ENCODE measurements around the gene RNF114.
"Not testable (repeated sequence)": the region's sequence is repeated elsewhere in the genome, so short reads cannot be mapped to it uniquely, and the experiment has no call there.

Gene RNF114

GRCh38 chr20:49955830-49956396, 19.7 kb downstream of the RNF114 start:
- H3K4me3 ChIP-seq (ENCODE audit: low read depth, low read length); DNase-seq (ENCODE audit: low read depth): not testable (repeated sequence)

DNA sequence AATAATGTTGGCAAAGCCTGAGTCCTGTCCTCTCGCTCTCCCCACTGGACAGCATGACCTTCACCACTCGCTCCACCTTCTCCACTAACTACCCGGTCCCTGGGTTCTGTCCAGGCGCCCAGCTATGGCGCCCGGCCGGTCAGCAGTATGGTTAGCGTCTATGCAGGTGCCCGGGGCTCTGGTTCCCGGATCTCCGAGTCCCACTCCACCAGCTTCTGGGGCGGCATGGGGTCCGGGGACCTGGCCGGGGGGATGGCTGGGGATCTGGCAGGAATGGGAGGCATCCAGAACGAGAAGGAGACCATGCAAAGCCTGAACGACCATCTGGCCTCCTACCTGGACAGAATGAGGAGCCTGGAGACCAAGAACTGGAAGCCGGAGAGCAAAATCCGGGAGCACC, 20.5 kb downstream of the RNF114 start:
- no peak overlapping the region for H3K4me3 ChIP-seq (ENCODE audit: low read depth, low read length)
- DNase-seq (ENCODE audit: low read depth), result no peak

- H3K4me3 ChIP-seq (ENCODE audit: low read depth, low read length); DNase-seq (ENCODE audit: low read depth): not testable (repeated sequence)
These were observed 21.1 kb downstream of the RNF114 start for GRCh38 chr20:49957089-49957938.

- no peak overlapping the region for H3K4me3 ChIP-seq (ENCODE audit: low read depth, low read length)
- no peak for DNase-seq (ENCODE audit: low read depth)
These were observed 25.2 kb downstream of the RNF114 start for GRCh38 chr20:49961413-49961812.

GRCh38 chr20:49964964-49965780, 29.0 kb downstream of the RNF114 start:
- H3K4me3 ChIP-seq (ENCODE audit: low read depth, low read length), result no peak overlapping the region
- no peak for DNase-seq (ENCODE audit: low read depth)

GRCh38 chr20:49965781-49966305, 29.6 kb downstream of the RNF114 start:
- no peak for DNase-seq (ENCODE audit: low read depth)
- H3K4me3 ChIP-seq (ENCODE audit: low read depth, low read length), result no peak overlapping the region

GRCh38 chr20:49966861-49967260, 30.7 kb downstream of the RNF114 start:
- no peak for DNase-seq (ENCODE audit: low read depth)

GRCh38 chr20:49969234-49969633, 33.0 kb downstream of the RNF114 start:
- no peak for DNase-seq (ENCODE audit: low read depth)
- no peak overlapping the region for H3K4me3 ChIP-seq (ENCODE audit: low read depth, low read length)

More at GRCh38 chr20:49966861-49967260, 30.7 kb downstream of the RNF114 start:
- no peak overlapping the region for H3K4me3 ChIP-seq (ENCODE audit: low read depth, low read length)

DNA sequence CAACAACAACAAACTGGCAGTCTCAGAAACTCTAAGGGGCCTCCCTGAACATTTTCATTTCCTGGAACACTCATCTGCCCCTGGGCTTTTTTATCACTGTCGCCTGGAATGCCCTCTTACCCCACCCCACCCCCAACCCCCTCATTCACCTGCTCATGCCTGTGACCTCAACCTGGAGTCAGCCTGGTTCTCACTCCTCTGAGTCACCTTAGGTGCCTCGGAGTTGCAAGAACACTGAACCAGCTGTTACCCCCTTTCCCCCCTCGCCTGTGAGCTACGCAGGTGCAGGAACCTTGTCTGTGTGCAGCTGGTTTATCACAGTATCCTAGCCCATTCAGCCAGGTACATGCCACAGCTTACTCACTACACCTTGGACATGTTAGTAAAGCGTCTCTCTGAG, 33.7 kb downstream of the RNF114 start:
- DNase-seq (ENCODE audit: low read depth), result no peak
- no peak overlapping the region for H3K4me3 ChIP-seq (ENCODE audit: low read depth, low read length)

DNA sequence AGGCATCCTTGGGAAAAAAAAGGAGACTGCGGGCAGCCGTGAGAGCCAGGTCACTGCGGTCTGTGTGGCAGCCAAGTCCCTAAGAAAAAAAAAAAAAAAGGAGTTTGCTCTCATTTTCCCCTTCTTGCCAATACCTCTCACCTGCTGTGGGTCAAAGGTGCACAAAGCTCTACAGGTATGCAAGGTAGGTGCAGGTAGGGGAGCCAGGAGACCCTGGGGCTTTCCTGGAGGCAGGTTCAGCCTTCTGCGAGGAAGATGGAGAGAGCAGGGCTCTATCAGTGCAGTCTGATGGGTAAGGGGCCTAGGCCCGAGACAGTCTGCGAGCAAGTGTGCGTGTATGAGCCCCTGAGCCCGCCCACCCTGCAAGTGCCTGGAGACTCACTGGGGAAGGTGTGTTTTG, 34.3 kb downstream of the RNF114 start:
- DNase-seq (ENCODE audit: low read depth), result no peak
- H3K4me3 ChIP-seq (ENCODE audit: low read depth, low read length), result no peak overlapping the region

DNA sequence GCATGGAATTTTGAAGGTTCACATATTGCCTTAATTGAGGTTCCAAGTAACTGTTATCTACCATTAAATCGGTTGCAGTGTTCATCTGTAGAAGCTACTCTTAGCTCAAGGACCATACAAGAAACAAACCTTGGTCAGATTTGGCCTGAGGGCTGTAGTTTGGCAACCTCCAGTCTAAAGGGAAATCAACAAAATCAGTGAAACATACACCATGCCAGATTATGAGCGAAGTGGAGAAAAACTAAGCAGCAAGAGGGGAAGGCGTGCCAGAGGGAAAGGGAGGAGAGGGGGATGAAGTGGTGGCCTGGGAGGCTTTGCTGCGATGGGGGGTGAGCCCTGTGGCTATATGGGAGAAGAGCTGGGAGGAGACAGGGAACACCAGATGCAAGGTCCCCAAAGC, 37.8 kb downstream of the RNF114 start:
- DNase-seq (ENCODE audit: low read depth), result no peak
- no peak overlapping the region for H3K4me3 ChIP-seq (ENCODE audit: low read depth, low read length)

DNA sequence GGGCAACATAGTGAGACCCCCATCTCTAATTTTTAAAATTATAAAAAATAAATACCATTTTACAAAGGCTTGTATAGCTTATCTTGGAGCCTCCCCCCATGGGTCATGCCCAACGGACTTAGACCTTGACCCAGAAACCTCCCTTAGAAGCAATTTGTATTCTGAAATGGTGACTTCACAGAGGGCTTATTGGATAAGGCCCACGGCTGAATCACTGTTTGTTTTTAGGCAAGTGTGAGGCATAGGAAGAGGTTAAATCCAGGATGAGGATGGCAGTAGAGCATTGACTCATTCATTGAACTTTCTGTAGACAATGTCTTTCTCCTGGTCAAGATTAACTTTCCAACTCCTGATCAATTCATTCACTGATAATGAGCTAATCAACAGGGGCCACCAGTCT, 40.3 kb downstream of the RNF114 start:
- no peak overlapping the region for H3K4me3 ChIP-seq (ENCODE audit: low read depth, low read length)
- no peak for DNase-seq (ENCODE audit: low read depth)

- not testable (repeated sequence) for DNase-seq (ENCODE audit: low read depth); H3K4me3 ChIP-seq (ENCODE audit: low read depth, low read length)
These were observed 41.5 kb downstream of the RNF114 start for GRCh38 chr20:49977740-49978139.

DNA sequence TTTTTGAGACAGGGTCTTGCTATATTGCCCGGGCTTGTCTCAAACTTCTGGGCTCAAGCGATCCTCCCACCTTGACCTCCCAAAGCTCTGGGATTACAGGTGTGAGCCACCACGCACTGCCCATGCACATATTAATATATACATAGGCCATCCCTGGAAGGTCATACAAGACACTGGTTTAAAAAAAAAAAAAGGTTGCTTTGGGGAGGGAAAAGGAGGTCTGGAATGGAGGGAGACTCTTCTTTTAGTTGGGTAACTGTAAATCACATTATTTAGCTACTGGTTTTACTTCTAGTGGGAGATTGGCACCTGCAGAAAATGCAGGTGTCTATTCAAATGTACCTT, 42.5 kb downstream of the RNF114 start:
- DNase-seq (ENCODE audit: low read depth), result no peak
- H3K4me3 ChIP-seq (ENCODE audit: low read depth, low read length), result no peak overlapping the region

DNA sequence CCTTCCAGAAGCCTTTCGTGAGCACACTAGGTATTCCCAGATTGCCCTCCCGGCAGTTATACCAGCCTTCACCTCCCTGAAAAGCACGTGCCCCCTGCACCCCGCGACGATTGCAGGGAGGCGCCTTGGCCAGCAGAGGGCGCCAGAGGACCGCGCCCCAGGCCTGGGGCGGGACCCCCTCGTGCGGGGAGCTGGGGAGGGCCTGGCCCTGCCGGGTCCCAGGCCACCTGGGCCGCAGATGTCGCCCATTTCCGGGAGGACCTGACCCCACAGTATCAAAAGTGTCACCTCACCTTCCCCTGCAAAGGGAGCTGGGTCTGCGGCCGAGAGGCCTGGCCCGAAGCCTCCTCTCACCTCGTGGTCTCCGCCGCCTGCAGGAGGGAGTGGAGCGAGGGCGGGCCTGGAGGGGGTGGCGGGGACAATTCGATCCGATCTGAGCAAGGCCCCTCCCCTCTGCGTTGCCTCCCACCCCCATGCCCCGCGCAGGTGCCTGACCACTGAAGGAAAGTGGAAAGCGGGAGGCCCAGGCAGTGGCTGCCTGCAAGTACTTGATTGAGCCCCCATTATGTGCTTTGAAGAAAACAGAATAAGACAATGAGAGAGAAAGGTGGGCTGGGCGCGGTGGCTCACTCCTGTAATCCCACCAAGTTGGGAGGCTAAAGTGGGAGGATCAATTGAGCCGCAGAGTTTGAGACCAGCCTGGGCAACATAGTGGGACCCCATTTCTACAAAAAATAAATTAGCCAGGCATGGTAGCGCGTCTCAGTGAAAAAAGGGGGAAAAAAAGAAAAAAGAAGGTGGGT, 43.0 kb downstream of the RNF114 start:
- peak overlapping the region; percentile 34 for H3K4me3 ChIP-seq (ENCODE audit: low read depth, low read length)
- DNase-seq (ENCODE audit: low read depth), result no peak

- no peak for DNase-seq (ENCODE audit: low read depth)
- H3K4me3 ChIP-seq (ENCODE audit: low read depth, low read length), result no peak overlapping the region
These were observed 44.2 kb downstream of the RNF114 start for GRCh38 chr20:49980140-49981008.

- DNase-seq (ENCODE audit: low read depth), result no peak
- no peak overlapping the region for H3K4me3 ChIP-seq (ENCODE audit: low read depth, low read length)
These were observed 45.2 kb downstream of the RNF114 start for GRCh38 chr20:49981218-49982071.

DNA sequence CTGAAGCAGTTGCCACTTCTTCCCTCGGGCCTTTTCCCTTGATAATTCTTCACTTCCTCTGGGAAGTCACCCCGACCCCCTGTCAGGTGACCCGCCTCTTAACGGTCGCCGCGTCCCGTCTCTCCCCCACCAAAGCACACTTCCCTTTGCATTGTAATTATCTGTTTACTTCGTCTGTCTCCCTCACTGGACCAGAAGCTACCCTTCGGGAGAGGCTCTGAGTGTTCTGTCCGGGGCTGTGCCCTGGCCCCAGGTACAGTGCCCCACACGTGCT, 45.8 kb downstream of the RNF114 start:
- no peak for DNase-seq (ENCODE audit: low read depth)

More for the DNA sequence above, 45.8 kb downstream of the RNF114 start:
- no peak overlapping the region for H3K4me3 ChIP-seq (ENCODE audit: low read depth, low read length)

All from skeletal muscle cell (primary cell).